Stimulated activated CD4-positive, alpha-beta T cell treated with anti-CD3 and anti-CD28 coated beads, Interleukin-15, amount 100 ng/mL, for 48 hours (primary cell): ENCODE data around the gene ADCY5.

Experiments used
- DNase-seq, 2 donors: peaks; one replicate each; pipeline ENCODE4 v3.0.0-alpha.2; 2020; ENCODE audit warnings: low read depth in 2 of 2

Gene ADCY5

GRCh38 chr3:123342631-123343080, 106.2 kb downstream of the ADCY5 start:
- no peak for DNase-seq

DNA sequence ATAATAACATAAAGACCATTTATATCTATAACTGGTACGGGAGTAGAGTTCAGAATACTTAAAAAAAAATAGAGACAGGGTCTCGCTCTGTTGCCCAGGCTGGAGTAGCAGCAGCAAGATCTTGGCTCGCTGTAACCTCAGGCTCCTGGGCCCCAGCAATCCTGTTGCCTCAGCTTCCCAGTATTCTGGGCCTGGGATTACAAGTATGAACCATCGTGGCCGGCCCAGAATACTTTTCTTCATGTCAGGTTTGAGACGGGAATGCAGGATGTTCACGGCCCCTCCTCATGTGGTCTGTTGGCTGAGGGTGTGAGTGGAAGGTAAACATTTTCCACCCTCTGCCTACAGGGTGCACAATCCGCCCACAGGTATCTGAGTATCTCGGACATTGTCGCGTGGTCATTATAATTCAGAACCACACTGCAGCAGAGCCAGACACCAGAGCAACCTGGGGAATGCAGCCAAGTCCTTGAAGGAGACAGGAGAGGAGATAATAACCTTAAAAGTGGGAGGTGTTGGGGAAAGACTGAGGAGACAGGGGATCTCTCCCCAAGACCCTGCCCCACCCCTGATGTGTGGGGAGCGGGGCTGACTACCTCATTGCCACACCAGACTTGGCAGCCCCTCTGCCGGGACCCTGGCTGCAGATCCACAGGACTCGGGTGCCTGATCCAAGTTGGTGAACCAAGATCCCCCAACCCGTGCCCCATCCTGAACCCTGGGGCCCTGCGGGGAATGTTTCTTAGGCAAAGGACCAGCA, 106.8 kb downstream of the ADCY5 start:
- no peak for DNase-seq

GRCh38 chr3:123340336-123340735, 108.6 kb downstream of the ADCY5 start:
- DNase-seq = no peak

DNA sequence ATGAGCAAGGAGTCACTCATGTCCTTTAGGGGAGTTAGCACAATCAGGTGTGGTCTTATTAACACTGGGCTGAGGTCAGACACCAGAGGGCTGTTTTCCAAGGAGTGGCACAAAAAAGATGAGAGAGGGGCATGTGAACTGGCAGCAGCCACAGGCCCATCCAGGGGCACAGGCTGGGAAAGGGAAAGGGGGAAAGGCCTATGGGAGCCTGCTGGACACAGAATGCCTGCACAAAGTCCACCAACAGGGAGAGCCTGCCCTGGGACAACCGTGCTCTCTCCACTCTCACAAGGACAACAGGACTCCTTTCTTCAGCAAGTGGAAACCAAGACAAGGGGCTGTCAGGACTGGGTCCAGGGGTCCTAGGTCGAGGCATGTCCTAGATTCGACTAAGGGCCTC, 109.6 kb downstream of the ADCY5 start:
- no peak for DNase-seq

DNA sequence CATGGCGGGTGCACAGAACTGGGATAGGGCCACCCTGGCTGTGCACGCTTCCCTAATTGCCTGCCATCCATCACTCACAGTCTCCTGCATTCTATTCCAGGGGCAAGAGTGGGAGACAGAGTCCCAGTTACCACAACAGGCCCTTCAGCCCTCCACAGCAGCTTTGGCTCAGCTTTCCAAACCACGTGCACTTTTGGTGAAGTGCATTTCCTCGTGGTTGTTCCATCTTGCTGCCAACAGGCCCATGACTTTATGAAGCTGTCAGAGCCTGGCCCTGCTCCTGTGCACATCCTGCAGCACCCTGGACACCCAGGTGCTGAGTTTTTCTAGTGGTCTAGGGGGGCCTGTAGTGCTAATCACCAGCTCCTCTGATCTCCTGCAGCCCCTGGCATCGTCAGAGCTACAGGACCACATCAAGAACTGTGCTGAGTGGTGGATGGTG, 110.2 kb downstream of the ADCY5 start:
- no peak for DNase-seq

DNA sequence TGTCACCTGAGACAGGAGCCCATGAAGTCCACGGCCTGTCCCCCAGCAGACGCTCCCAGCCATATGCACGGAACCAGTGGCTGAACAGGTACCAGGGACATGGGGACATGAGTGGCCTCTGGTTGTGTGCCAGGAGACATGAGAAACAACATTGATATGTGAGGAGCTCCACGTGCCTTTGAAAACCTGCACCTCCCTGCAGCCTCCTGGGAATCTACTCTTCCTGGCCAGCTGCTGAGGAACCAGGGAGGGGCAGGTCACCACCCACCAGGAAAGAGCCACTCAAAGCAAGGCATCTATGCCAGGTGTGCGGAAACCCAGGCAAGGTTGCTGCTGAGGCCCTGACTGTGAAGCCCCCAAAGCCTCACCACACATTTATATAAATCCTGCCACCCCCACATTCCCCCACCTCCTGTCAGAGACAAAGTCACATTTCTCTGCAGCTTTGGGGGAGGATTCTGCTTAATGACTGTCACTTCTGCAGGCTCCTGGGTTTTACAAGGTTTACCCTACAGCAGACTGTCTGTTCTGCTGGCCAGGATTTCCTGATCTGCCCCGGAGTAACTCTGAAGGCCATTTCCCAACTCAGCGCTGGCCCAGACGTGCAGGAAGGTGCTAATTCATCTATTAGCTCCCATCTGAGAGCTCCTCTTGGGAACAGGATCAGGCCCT, 110.8 kb downstream of the ADCY5 start:
- DNase-seq = no peak

GRCh38 chr3:123337226-123337625, 111.7 kb downstream of the ADCY5 start:
- no peak for DNase-seq

DNA sequence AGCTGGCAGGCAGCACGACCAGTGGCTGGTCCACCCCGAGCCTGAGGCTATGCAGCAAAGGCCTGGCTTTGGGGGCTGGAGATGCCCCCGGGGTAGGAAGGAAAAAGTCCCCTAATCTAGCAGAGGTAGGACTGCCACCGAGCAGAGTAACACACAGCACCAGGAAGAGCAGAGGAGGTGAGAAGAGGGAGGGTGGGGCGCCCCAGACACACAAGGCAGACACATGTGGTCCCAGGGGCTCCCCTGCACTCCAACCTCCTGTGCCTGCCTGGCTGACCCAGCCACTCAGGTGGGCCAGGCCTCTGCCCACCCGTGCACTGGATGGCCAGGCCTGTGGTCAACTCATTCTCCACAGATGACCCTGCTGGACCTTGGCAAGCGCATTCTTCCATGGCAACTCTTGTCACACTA, 112.4 kb downstream of the ADCY5 start:
- DNase-seq = no peak

DNA sequence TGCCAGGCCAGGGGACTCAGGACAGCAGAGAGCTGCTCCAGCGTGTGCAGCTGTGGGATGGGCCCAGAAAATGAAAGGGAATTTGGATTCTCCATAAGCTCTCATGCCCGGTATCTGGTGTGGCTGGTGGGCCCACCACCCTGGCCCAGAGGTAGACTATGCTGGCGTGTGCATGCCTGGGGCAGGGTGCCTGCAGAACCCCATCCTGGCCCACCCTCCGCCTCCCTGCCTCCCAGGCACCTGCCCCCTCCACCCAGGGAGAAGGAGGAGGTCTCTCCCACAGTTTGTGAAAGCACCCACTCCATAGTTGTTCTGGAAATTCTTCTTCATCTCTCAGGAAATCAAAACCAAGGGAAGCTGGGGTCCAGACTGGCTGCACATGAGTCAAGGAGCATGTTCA, 112.9 kb downstream of the ADCY5 start:
- no peak for DNase-seq

GRCh38 chr3:123335007-123335670, 113.8 kb downstream of the ADCY5 start:
- DNase-seq = no peak

DNA sequence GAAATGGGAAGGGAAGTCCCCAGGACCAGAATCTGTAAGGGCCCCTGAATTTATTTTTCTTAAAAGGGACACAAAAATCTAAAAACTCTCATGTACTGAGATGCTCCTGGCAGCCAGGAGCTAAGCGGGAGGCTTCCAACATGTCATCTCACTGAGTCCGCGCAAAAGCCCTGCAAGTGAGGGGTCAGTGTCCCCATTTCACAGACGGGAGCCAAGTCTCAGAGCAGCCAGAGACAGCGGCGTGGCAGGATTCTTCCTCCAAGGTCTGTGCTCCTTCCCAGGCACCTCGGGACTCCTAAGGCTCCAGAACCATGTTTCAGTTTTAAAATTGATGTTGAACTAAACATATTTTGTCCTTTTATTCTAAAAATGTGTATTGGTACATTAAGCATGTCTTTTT, 114.8 kb downstream of the ADCY5 start:
- DNase-seq = no peak

- no peak for DNase-seq
Observed at GRCh38 chr3:123333401-123333800, 115.5 kb downstream of the ADCY5 start.

GRCh38 chr3:123332124-123332641, 116.7 kb downstream of the ADCY5 start:
- no peak for DNase-seq

GRCh38 chr3:123331651-123332050, 117.2 kb downstream of the ADCY5 start:
- no peak for DNase-seq

DNA sequence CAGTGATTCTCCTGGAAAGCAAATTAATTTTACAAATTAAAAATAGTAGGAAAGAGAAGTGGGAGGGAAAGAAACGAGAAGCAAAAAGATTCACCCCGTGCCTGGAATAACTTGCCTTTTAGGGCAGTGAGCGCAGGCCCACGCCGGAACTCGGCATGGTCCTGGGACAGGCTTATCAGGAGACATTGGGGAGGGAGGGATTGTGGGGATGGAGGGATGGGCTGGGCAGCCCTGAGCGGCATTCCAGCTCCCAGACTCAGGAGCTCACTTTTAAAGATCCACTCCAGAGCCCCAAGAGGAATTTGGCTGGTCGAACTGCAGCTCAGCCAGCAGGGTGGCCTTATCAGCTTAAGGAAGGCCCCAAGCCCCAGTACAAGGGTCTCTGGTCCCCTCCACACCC, 117.9 kb downstream of the ADCY5 start:
- DNase-seq = no peak

- DNase-seq = no peak
Observed at GRCh38 chr3:123330441-123330991, 118.4 kb downstream of the ADCY5 start.

DNA sequence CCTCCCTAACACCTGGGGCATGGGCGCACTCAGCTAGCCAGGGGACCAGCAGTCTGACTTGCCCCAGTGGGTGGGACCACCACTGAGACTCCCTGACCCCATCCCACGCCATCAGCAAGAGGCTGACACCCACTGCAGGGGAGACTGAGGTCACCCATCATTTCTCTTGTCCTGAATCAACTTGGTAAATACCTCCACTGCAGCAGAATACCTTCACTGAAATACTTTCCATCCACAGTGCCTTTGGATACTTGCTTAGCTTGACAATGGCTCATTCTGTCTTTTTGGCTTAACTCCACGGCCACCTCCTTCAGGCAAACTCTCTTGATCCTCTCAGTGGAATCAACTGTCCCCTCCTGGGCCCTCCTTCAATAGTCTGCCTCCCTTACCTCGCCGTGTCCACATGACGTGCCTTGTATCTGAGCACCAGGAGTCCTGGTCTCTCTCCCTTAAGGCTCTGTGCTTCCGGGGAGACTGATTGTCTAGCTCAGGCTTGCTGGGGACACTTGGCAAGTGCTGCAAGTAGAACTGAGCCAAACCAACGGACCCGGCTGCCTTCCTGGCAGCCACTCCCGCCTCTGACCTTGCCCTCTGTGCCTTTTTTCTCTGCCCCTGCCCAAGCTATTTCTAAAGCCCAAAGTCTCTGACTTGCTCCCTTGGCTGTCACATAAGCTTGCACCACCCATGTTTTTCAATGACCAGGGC, 119.1 kb downstream of the ADCY5 start:
- no peak for DNase-seq

DNA sequence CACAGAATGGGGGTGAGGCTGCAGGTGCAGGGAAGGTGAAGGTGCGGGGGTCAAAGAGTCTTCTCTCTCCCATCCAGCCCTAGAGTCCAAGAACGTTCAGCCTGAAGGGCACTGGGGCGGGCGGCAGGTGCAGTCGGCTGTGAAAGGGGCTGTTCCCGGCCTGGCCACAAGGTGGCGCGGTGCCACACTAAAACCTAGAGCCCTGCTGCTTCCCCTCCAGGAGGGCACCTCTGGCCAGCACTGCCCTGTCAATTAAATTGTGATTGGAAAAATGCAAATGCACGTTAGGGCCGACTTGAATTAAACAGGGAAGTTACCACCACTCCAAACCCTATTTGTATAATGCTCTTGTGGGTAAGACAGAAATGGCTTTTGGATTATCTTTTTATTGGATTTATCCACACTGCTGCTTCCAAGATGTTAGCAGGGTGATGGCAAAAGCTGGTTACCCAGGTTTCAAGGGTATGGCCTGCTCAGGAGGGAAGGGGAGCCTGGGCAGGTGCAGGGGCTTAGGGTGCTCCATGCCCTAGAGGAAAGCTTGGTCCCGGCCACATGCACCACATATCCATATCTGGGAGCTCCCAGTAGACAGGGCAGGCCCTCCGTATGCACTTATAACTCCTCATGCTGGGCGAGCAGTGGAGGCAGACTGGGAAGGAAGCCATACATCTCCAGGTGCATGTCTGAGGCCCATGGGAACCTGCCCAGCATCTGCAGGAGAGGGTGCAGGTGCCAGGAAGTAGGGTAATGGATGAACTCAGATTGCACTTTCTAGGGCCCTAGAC, 119.8 kb downstream of the ADCY5 start:
- peak; percentile 35 to 63 for DNase-seq

DNA sequence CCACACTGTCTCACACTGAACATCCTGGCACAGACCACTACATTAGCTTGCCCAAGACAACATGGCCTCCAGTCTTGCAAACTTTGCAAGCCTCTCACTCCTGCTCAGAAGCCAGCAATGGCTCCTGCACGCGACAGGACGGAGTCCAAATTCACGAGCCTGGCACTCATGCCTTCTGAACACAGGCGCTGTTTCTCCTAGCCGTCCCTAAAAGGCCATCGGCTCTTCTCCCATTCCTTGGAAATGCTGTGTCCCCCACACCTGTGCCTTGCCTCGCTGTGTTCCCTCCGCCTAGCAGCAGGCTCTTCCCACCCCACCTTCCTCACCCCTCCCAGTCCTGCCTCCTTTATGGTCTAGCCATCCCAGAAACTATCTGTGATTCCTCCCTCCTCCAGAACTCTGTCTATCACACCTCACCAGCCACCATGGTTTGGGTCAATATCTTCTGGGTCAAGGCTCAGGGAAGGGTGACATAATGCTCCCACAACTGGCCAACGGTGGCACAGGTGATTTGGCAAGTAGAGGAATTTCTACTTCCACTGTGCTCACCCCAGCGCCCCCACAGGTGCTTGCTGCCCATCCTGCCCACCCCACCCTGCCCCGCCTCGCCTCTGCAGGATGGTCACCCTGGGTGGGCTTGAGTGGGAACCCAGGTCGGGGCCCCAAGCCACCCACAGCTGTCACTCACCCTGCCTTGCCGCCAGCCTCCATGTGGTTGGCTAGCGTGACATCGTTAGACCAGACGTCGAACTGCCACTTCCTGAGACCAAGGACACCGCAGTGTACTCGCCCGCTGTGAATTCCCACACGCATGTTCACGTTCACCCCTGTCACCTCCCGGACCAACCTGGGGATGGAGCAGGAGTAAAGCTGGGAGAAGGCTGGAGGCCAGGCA, 120.7 kb downstream of the ADCY5 start:
- DNase-seq = no peak

DNA sequence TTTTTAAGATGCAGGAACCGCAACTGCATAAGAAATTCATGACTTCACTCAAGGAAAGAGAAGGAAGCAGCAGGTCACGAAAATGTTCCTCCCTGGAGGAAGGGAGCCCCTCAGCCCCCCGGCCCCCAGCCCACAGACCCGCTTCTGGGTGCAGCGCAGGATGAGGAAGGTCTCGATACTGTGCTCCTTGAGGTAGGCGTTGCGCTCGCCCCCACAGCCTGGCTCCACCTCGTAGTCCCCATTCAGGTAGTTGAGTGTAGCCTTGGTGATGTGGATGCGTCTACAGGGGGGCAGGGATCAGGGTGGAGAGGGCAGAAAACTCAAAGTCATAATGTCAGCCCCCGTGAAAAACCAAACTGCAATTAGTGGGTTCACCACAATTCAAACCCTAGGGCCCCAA, 121.4 kb downstream of the ADCY5 start:
- no peak for DNase-seq
